HepG2 (cell line): Measurements from ENCODE around the gene SLC12A2. TPM values are rescaled to one million over a fixed set of nuclear protein-coding genes. Genes with fewer than 3 reads are reported as not detected.
A peak's percentile ranks its signal among the peaks of the same experiment; 100 is the strongest.

Experiments
- ATAD3A ChIP-seq: sonication (generic); formaldehyde crosslinking; IDR thresholded peaks from 2 replicates; pipeline ENCODE4 v1.4.0; 2020; ENCODE audit warnings: missing genetic modification reagents
- ATM ChIP-seq: fragments of 450-650 bp; IDR thresholded peaks from 2 replicates; pipeline ENCODE4 v1.7.1; 2017; ENCODE audit warnings: mild to moderate bottlenecking, borderline replicate concordance
- ERF ChIP-seq: IDR thresholded peaks from 2 replicates; pipeline ENCODE4 v1.6.1; 2018; ENCODE audit warnings: missing biosample characterization, missing genetic modification reagents
- GTF3A ChIP-seq: sonication (generic); formaldehyde crosslinking; conservative IDR thresholded peaks from 2 replicates; pipeline ENCODE4 v1.4.0; 2020; ENCODE audit warnings: mild to moderate bottlenecking, missing genetic modification reagents
- ISX ChIP-seq: sonication (generic); formaldehyde crosslinking; conservative IDR thresholded peaks from 2 replicates; pipeline ENCODE4 v1.5.0; 2020; ENCODE audit warnings: missing genetic modification reagents
- KLF12 ChIP-seq: sonication (generic); formaldehyde crosslinking; IDR thresholded peaks from 2 replicates; pipeline ENCODE4 v1.4.0; 2020; ENCODE audit warnings: missing genetic modification reagents, borderline replicate concordance
- NAIF1 ChIP-seq: sonication (generic); formaldehyde crosslinking; IDR thresholded peaks from 2 replicates; pipeline ENCODE4 v1.5.0; 2020; ENCODE audit warnings: mild to moderate bottlenecking, missing genetic modification reagents, borderline replicate concordance
- NPAS2 ChIP-seq: sonication (generic); formaldehyde crosslinking; IDR thresholded peaks from 2 replicates; pipeline ENCODE4 v1.8.0; 2022; ENCODE audit warnings: mild to moderate bottlenecking, missing genetic modification reagents, borderline replicate concordance
- PAX8 ChIP-seq: sonication (generic); formaldehyde crosslinking; IDR thresholded peaks from 2 replicates; pipeline ENCODE4 v1.8.0; 2022; ENCODE audit warnings: mild to moderate bottlenecking, missing genetic modification reagents, borderline replicate concordance
- POGZ ChIP-seq: sonication (generic); formaldehyde crosslinking; IDR thresholded peaks from 2 replicates; pipeline ENCODE4 v1.4.0; 2020; ENCODE audit warnings: mild to moderate bottlenecking, missing genetic modification reagents
- PRPF4 ChIP-seq: fragments of 200-400 bp; formaldehyde crosslinking; IDR thresholded peaks from 2 replicates; pipeline ENCODE4 v1.6.1; 2016; ENCODE audit warnings: low read length, low read depth; ENCODE audit not compliant: poor library complexity, severe bottlenecking
- SP2 ChIP-seq: sonication (generic); formaldehyde crosslinking; IDR thresholded peaks from 2 replicates; pipeline ENCODE4 v1.5.1; 2020; ENCODE audit warnings: mild to moderate bottlenecking, missing genetic modification reagents
- USF2 ChIP-seq, 2 experiments: sonication (generic) in 1 of 2; formaldehyde crosslinking in 1 of 2; IDR thresholded peaks; 2 replicates each; pipeline versions ENCODE4 v1.5.1 to v1.6.1; 2011 to 2020; ENCODE audit warnings: borderline replicate concordance in 1 of 2, low read depth in 1 of 2, low read length in 1 of 2, mild to moderate bottlenecking in 1 of 2, missing genetic modification reagents in 1 of 2, moderate library complexity in 1 of 2
- ZBTB7A ChIP-seq: sonication (generic); formaldehyde crosslinking; IDR thresholded peaks from 2 replicates; pipeline ENCODE4 v1.8.0; 2022; ENCODE audit warnings: mild to moderate bottlenecking, missing genetic modification reagents
- ZNF280D ChIP-seq: sonication (generic); formaldehyde crosslinking; IDR thresholded peaks from 2 replicates; pipeline ENCODE4 v1.5.1; 2020; ENCODE audit warnings: mild to moderate bottlenecking, missing genetic modification reagents
- ZNF766 ChIP-seq: sonication (generic); formaldehyde crosslinking; IDR thresholded peaks from 2 replicates; pipeline ENCODE4 v1.5.0; 2020; ENCODE audit warnings: missing genetic modification reagents, borderline replicate concordance
- ZNF776 ChIP-seq: sonication (generic); formaldehyde crosslinking; IDR thresholded peaks from 2 replicates; pipeline ENCODE4 v1.4.0; 2020; ENCODE audit warnings: mild to moderate bottlenecking, missing genetic modification reagents
- ZNF784 ChIP-seq: sonication (generic); formaldehyde crosslinking; IDR thresholded peaks from 2 replicates; pipeline ENCODE4 v1.5.1; 2020; ENCODE audit warnings: missing genetic modification reagents, mild to moderate bottlenecking, borderline replicate concordance
- polyA plus RNA-seq, 8 experiments: library from polyadenylated mRNA; depleted of rRNA in 3 of 8; stranded (reverse) in 7 of 8; unstranded in 1 of 8; fragments of >200 nt; fragmentation: Illumina TruSeq in 4 of 8; extraction: Trizol in 4 of 8; gene quantifications; 2 replicates each; pipeline versions ENCODE4 v1.2.1 to v1.2.3, GENCODE V29; 2011 to 2016; ENCODE audit warnings: low read depth in 4 of 8, missing spikeins in 1 of 8, mixed read lengths in 1 of 8; ENCODE audit not compliant: insufficient read depth in 1 of 8
- total RNA-seq, 5 experiments: library from RNA; depleted of rRNA; stranded (reverse); fragments of >200 nt; fragmentation: Illumina TruSeq; extraction: Trizol; gene quantifications; 2 replicates each; pipeline ENCODE4 v1.2.3, GENCODE V29; 2016; ENCODE audit warnings: low read depth in 1 of 5
- TF ChIP-seq, protein P1 (sequence below): sonication (generic); formaldehyde crosslinking; IDR thresholded peaks from 2 replicates; pipeline ENCODE4 v1.5.1; 2020; ENCODE audit warnings: mild to moderate bottlenecking, missing genetic modification reagents, borderline replicate concordance
- TF ChIP-seq, protein P2 (sequence below): IDR thresholded peaks from 2 replicates; pipeline ENCODE4 v1.6.1; 2016; ENCODE audit warnings: low read depth

The SLC12A2 gene
- total and polyA plus RNA-seq, 2 of the 13 experiments (the other 11 are each of a cell fraction or from before 2014, with no cell fraction given), result 4.0 to 9.7 TPM

- TF ChIP-seq SP2 (CRISPR knock-in tag) (peak; percentile 47), NPAS2 (no peak), ATM (no peak), KLF12 (no peak), ZNF776 (no peak; the same call in 1 of the 2 replicates), ATAD3A (CRISPR knock-in tag) (no peak), ZBTB7A (CRISPR knock-in tag) (no peak), ZNF766 (CRISPR knock-in tag) (peak; percentile 39; the same call in 1 of the 2 replicates), POGZ (CRISPR knock-in tag) (peak; percentile 71), GTF3A (CRISPR knock-in tag) (no peak), ERF (CRISPR knock-in tag) (no peak), ISX (CRISPR knock-in tag) (no peak), ZNF280D (no peak), PAX8 (CRISPR knock-in tag) (no peak), NAIF1 (CRISPR knock-in tag) (no peak), ZNF784 (CRISPR knock-in tag) (no peak), USF2 (IDR thresholded peaks at IDR 0.05; ENCODE audit: low read depth, low read length) (no peak), USF2 (CRISPR knock-in tag; IDR thresholded peaks at IDR 0.05; ENCODE audit: borderline replicate concordance) (no peak), PRPF4 (no peak)
- TF ChIP-seq, protein P1, sequence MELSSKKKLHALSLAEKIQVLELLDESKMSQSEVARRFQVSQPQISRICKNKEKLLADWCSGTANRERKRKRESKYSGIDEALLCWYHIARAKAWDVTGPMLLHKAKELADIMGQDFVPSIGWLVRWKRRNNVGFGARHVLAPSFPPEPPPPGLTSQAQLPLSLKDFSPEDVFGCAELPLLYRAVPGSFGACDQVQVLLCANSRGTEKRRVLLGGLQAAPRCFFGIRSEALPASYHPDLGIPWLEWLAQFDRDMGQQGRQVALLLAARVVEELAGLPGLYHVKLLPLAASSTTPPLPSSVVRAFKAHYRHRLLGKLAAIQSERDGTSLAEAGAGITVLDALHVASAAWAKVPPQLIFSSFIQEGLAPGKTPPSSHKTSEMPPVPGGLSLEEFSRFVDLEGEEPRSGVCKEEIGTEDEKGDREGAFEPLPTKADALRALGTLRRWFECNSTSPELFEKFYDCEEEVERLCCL (CRISPR knock-in tag), result no peak
- TF ChIP-seq, protein P2, sequence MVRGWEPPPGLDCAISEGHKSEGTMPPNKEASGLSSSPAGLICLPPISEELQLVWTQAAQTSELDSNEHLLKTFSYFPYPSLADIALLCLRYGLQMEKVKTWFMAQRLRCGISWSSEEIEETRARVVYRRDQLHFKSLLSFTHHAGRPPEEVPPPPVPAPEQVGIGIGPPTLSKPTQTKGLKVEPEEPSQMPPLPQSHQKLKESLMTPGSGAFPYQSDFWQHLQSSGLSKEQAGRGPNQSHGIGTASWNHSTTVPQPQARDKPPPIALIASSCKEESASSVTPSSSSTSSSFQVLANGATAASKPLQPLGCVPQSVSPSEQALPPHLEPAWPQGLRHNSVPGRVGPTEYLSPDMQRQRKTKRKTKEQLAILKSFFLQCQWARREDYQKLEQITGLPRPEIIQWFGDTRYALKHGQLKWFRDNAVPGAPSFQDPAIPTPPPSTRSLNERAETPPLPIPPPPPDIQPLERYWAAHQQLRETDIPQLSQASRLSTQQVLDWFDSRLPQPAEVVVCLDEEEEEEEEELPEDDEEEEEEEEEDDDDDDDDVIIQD (CRISPR knock-in tag), result no peak
Measured at GRCh38 chr5:128083033-128083810, at the start of gene SLC12A2 (continued).
